SK-N-SH (cell line): ENCODE data around the gene SLC25A18. TPM values are rescaled to one million over a fixed set of nuclear protein-coding genes. Genes with fewer than 3 reads are reported as not detected.

ENCODE experiments used
- CTCF ChIA-PET: fragments of 300-600, 350-600 bp; formaldehyde crosslinking; extraction: SDS; loops from one replicate; lab custom pipeline; 2021; lab: Yijun Ruan, JAX
- POLR2A ChIA-PET: fragments of 350-600 bp; sonication (Branson Sonifier 250); formaldehyde crosslinking; extraction: SDS; loops from one replicate; lab custom pipeline; 2020; ENCODE audit warnings: antibody characterized with exemption, inconsistent platforms; lab: Yijun Ruan, JAX
- DNase-seq: peaks from one replicate; pipeline ENCODE4 v3.0.0; 2012
- H2AFZ ChIP-seq: fragments of 200-600 bp; sonication (generic); 2 replicates; pipeline ENCODE4 v1.8.1; 2016; ENCODE audit warnings: antibody characterized with exemption, mild to moderate bottlenecking, low read depth
- H3F3A ChIP-seq: fragments of 200-600 bp; sonication (generic); replicated peaks from 2 replicates; pipeline ENCODE3; 2016; ENCODE audit warnings: antibody characterized with exemption, mild to moderate bottlenecking; ENCODE audit not compliant: insufficient read depth
- H3K27ac ChIP-seq, 2 experiments: fragments of 200-500 bp in 1 of 2; fragments of 200-600 bp in 1 of 2; sonication (Bioruptor generic) in 1 of 2; sonication (generic), shearing (Covaris generic) in 1 of 2; 2 replicates each; pipeline versions ENCODE4 v1.5.1 to v1.6.1; 2014 to 2016; ENCODE audit warnings: low read depth in 2 of 2, inconsistent platforms in 1 of 2, low read length in 1 of 2, mild to moderate bottlenecking in 1 of 2, mixed read lengths in 1 of 2
- H3K27me3 ChIP-seq: fragments of 200-600 bp; sonication (generic), shearing (Covaris generic); 2 replicates; pipeline ENCODE4 v1.6.1; 2016; ENCODE audit warnings: mixed run types; ENCODE audit not compliant: insufficient read depth
- H3K36me3 ChIP-seq, 2 experiments: fragments of 200-500 bp in 1 of 2; fragments of 200-600 bp in 1 of 2; sonication (Bioruptor generic) in 1 of 2; sonication (generic) in 1 of 2; replicated peaks in 1 of 2; 2 replicates each; pipeline versions ENCODE3 to v1.5.1; 2014 to 2016; ENCODE audit warnings: low read length in 1 of 2, mild to moderate bottlenecking in 1 of 2; ENCODE audit not compliant: insufficient read depth in 2 of 2, control insufficient read depth in 1 of 2
- H3K4me1 ChIP-seq, 2 experiments: fragments of 200-500 bp in 1 of 2; fragments of 200-600 bp in 1 of 2; sonication (Bioruptor generic) in 1 of 2; sonication (generic), shearing (Covaris generic) in 1 of 2; 2 replicates each; pipeline versions ENCODE4 v1.5.1 to v1.6.1; 2014 to 2016; ENCODE audit warnings: low read depth in 1 of 2, low read length in 1 of 2, mixed run types in 1 of 2; ENCODE audit not compliant: insufficient read depth in 2 of 2, control insufficient read depth in 1 of 2
- H3K4me2 ChIP-seq: fragments of 200-600 bp; sonication (generic), shearing (Covaris generic); 2 replicates; pipeline ENCODE4 v1.6.1; 2017; ENCODE audit warnings: mixed run types
- H3K4me3 ChIP-seq, 2 experiments: fragments of 200-500 bp in 1 of 2; fragments of 200-600 bp in 1 of 2; sonication (Bioruptor generic) in 1 of 2; sonication (generic), shearing (Covaris generic) in 1 of 2; 2 replicates each; pipeline versions ENCODE4 v1.5.1 to v1.8.1; 2014 to 2016; ENCODE audit warnings: low read depth in 2 of 2, inconsistent platforms in 1 of 2, low read length in 1 of 2, mild to moderate bottlenecking in 1 of 2, mixed read lengths in 1 of 2, moderate library complexity in 1 of 2
- H3K79me2 ChIP-seq: fragments of 200-600 bp; sonication (generic); 2 replicates; pipeline ENCODE4 v1.8.1; 2017; ENCODE audit warnings: mild to moderate bottlenecking; ENCODE audit not compliant: insufficient read depth
- H3K9ac ChIP-seq: fragments of 200-600 bp; sonication (generic); 2 replicates; pipeline ENCODE4 v1.6.1; 2017; ENCODE audit warnings: mixed run types
- H3K9me2 ChIP-seq: fragments of 200-600 bp; sonication (generic); 2 replicates; pipeline ENCODE4 v1.6.1; 2017; ENCODE audit warnings: mixed run types
- H3K9me3 ChIP-seq: fragments of 200-600 bp; sonication (generic); 2 replicates; pipeline ENCODE4 v1.6.1; 2017; ENCODE audit warnings: mixed run types, mild to moderate bottlenecking, moderate library complexity
- H4K20me1 ChIP-seq: fragments of 200-600 bp; sonication (generic); 2 replicates; pipeline ENCODE4 v1.6.1; 2017; ENCODE audit warnings: mild to moderate bottlenecking, mixed run types; ENCODE audit not compliant: insufficient read depth
- CHD2 ChIP-seq: fragments of 150-350 bp; IDR thresholded peaks from 2 replicates; pipeline ENCODE4 v1.6.1; 2018; ENCODE audit warnings: low read length; ENCODE audit not compliant: partially characterized antibody
- ELF1 ChIP-seq: IDR thresholded peaks from 2 replicates; pipeline ENCODE4 v1.4.0; 2012
- EP300 ChIP-seq, 2 experiments: IDR thresholded peaks; 2 replicates each; pipeline versions ENCODE4 v1.4.0 to v1.6.1; 2012; ENCODE audit warnings: borderline replicate concordance in 1 of 2, low read depth in 1 of 2, low read length in 1 of 2
- GABPA ChIP-seq: IDR thresholded peaks from 2 replicates; pipeline ENCODE4 v1.4.0; 2012; ENCODE audit warnings: low read depth, mild to moderate bottlenecking
- GATA2 ChIP-seq: sonication (generic); formaldehyde crosslinking; IDR thresholded peaks from 2 replicates; pipeline ENCODE4 v1.5.0; 2020; ENCODE audit warnings: mild to moderate bottlenecking, missing genetic modification reagents
- MXI1 ChIP-seq: IDR thresholded peaks from 2 replicates; pipeline ENCODE4 v1.6.1; 2012; ENCODE audit warnings: mild to moderate bottlenecking, low read depth, low read length, improper control_type of control experiment
- POLR2AphosphoS5 ChIP-seq: IDR thresholded peaks from 2 replicates; pipeline ENCODE4 v1.6.1; 2012; ENCODE audit warnings: low read depth, low read length
- SIN3A ChIP-seq: IDR thresholded peaks from 2 replicates; pipeline ENCODE4 v1.6.1; 2012; ENCODE audit warnings: low read depth, mild to moderate bottlenecking, low read length, moderate library complexity, borderline replicate concordance
- SMC3 ChIP-seq: IDR thresholded peaks from 2 replicates; pipeline ENCODE4 v1.6.1; 2012; ENCODE audit warnings: low read depth, low read length, improper control_type of control experiment
- TAF1 ChIP-seq: IDR thresholded peaks from 2 replicates; pipeline ENCODE4 v1.6.1; 2012; ENCODE audit warnings: low read depth, mild to moderate bottlenecking, low read length, moderate library complexity, borderline replicate concordance
- TEAD4 ChIP-seq: IDR thresholded peaks from 2 replicates; pipeline ENCODE4 v1.4.0; 2012; ENCODE audit warnings: mild to moderate bottlenecking, borderline replicate concordance; ENCODE audit not compliant: insufficient read depth
- YY1 ChIP-seq: IDR thresholded peaks from 2 replicates; pipeline ENCODE4 v1.4.0; 2012; ENCODE audit warnings: low read depth, mild to moderate bottlenecking
- WGBS: methylation state at CpG from one replicate; pipeline ENCODE4 v1.1.6; 2017; ENCODE audit warnings: low lambda C conversion rate; 5-methylcytosine and 5-hydroxymethylcytosine counted together
- polyA plus RNA-seq, 3 experiments: library from polyadenylated mRNA; depleted of rRNA; stranded (reverse); fragments of >200 nt; gene quantifications; 2 replicates each; pipeline ENCODE4 v1.2.3, GENCODE V29; 2012
- TF ChIP-seq, protein P1 (sequence below): fragments of 200-600 bp; sonication (generic); IDR thresholded peaks from 2 replicates; pipeline ENCODE4 v1.6.1; 2017; ENCODE audit warnings: antibody characterized with exemption, mild to moderate bottlenecking, moderate library complexity
- TF ChIP-seq, protein P2 (sequence below): IDR thresholded peaks from 2 replicates; pipeline ENCODE4 v1.4.0; 2012; ENCODE audit warnings: low read depth, borderline replicate concordance
- TF ChIP-seq, protein P3 (sequence below): IDR thresholded peaks from 2 replicates; pipeline ENCODE4 v1.4.0; 2012; ENCODE audit warnings: low read depth

Gene SLC25A18
- polyA plus RNA-seq, 1 of the 3 experiments (the other 2 are of a cell fraction) = 0.02 TPM

DNA sequence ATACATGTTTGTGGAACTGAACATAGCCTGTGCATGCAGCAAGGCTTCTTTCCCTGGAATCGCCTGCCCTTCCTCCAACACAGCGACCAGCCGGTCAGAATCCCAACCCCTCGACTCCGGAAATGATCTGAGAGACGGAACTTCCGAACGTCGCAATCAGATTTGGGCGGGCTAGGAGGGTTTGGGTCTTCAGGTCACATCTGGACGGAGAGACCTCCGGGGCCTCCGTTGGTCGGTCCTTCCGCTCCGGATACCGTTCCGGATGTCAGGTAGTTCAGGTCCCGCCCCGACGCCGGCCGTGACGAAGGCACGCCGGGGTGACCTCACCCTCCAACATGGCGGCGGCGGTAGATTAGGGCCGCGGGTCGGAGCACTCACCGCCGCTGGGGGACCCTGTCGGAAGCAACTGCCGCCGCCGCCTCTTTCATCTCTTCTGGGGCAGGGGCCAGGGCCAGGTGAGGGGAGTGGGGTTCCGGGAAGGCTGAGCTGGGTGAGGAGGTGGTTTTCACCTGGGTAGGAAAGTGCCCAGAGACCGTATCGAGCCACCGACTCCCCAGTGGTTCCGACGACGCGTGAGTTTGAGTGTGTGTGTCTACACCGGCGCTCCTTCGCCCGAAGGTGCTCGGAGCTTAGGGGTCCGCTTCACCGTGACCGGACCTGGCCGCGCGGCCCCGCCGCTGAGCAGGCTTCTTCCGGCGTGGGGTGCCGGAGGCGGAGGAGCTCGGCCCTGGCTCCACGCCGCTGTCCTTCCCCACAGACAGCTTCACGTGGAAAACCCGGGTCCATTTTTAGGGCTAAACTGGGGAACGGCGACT lies 75.3 kb downstream of the SLC25A18 start, which contains the start of gene BCL2L13:
Gene BCL2L13 (plus strand): TSS at position 326 of the 815 bp plus-strand sequence. CDS start 16,955 bp downstream, outside the sequence.
- ChIA-PET CTCF (interaction anchor here (0.7 to 1.4 kb wide), 4 partner anchors 13 to 438 kb away, joined by 3 to 4 read pairs (median 3); no protein-coding TSS in a partner anchor), POLR2A (interaction anchor here (0.6 to 1.4 kb wide), 3 partner anchors 10 to 467 kb away, joined by 3 to 4 read pairs (median 4); no protein-coding TSS in a partner anchor)
- peaks cover 4 to 7% of the 10 kb centered on the region in 2 experiments; a peak in 1 of 4 replicates for H3K4me1 ChIP-seq
- H4K20me1 ChIP-seq = no peaks in the 10 kb centered on the region
- TF ChIP-seq SMC3 (no peak), TEAD4 (0 out of 2 replicates have a peak, but pooled peaks have one; percentile 23), GATA2 (CRISPR knock-in tag) (peak; percentile 52; the same call in 1 of the 2 replicates), GABPA (peak; percentile 81), MXI1 (peak; percentile 89), SIN3A (no peak), EP300 (IDR thresholded peaks at IDR 0.05; ENCODE audit: borderline replicate concordance in 1 of 2, low read depth in 1 of 2, low read length in 1 of 2) (no peak), POLR2AphosphoS5 (peak; percentile 89), YY1 (peak; percentile 95), TAF1 (peak; percentile 96), CHD2 (peak; percentile 67), ELF1 (peak; percentile 70)
- TF ChIP-seq, protein P1, sequence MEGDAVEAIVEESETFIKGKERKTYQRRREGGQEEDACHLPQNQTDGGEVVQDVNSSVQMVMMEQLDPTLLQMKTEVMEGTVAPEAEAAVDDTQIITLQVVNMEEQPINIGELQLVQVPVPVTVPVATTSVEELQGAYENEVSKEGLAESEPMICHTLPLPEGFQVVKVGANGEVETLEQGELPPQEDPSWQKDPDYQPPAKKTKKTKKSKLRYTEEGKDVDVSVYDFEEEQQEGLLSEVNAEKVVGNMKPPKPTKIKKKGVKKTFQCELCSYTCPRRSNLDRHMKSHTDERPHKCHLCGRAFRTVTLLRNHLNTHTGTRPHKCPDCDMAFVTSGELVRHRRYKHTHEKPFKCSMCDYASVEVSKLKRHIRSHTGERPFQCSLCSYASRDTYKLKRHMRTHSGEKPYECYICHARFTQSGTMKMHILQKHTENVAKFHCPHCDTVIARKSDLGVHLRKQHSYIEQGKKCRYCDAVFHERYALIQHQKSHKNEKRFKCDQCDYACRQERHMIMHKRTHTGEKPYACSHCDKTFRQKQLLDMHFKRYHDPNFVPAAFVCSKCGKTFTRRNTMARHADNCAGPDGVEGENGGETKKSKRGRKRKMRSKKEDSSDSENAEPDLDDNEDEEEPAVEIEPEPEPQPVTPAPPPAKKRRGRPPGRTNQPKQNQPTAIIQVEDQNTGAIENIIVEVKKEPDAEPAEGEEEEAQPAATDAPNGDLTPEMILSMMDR = no peak; the same call in 1 of the 2 replicates
- TF ChIP-seq, protein P2, sequence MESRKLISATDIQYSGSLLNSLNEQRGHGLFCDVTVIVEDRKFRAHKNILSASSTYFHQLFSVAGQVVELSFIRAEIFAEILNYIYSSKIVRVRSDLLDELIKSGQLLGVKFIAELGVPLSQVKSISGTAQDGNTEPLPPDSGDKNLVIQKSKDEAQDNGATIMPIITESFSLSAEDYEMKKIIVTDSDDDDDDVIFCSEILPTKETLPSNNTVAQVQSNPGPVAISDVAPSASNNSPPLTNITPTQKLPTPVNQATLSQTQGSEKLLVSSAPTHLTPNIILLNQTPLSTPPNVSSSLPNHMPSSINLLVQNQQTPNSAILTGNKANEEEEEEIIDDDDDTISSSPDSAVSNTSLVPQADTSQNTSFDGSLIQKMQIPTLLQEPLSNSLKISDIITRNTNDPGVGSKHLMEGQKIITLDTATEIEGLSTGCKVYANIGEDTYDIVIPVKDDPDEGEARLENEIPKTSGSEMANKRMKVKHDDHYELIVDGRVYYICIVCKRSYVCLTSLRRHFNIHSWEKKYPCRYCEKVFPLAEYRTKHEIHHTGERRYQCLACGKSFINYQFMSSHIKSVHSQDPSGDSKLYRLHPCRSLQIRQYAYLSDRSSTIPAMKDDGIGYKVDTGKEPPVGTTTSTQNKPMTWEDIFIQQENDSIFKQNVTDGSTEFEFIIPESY = no peak
- TF ChIP-seq, protein P3, sequence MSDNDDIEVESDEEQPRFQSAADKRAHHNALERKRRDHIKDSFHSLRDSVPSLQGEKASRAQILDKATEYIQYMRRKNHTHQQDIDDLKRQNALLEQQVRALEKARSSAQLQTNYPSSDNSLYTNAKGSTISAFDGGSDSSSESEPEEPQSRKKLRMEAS = peak; percentile 47
- TF ChIP-seq, all 33 proteins: peak for 10
- peaks cover 0 to 10% of the 10 kb centered on the region in 2 experiments for H3K36me3 ChIP-seq
- H3K9me3 ChIP-seq = no peaks in the 10 kb centered on the region
- peaks cover 49% of the 10 kb centered on the region for H3K79me2 ChIP-seq
- H3K9me2 ChIP-seq = no peaks in the 10 kb centered on the region
- peak; percentile 94 for DNase-seq
- H2AFZ ChIP-seq = peak within 1 kb of the TSS; percentile 90
- H3K27me3 ChIP-seq = no peaks in the 10 kb centered on the region
- H3F3A ChIP-seq = peaks cover 45% of the 10 kb centered on the region
- peak within 1 kb of the TSS; percentile 94 for H3K9ac ChIP-seq
- peak within 1 kb of the TSS; percentile 94 to 96 for H3K27ac ChIP-seq
- peak within 1 kb of the TSS; percentile 84 for H3K4me2 ChIP-seq
- WGBS = 2% methylated on average over 23 of the region's 70 CpGs
- H3K4me3 ChIP-seq = peak within 1 kb of the TSS; percentile 62 to 93
